Measurements from ENCODE around the gene RAD51B. TPM values are rescaled to one million over a fixed set of nuclear protein-coding genes. Genes with fewer than 3 reads are reported as not detected.

RAD51B gene
- total RNA-seq, 1 donor from 2014 or later: 3.2 TPM

DNA sequence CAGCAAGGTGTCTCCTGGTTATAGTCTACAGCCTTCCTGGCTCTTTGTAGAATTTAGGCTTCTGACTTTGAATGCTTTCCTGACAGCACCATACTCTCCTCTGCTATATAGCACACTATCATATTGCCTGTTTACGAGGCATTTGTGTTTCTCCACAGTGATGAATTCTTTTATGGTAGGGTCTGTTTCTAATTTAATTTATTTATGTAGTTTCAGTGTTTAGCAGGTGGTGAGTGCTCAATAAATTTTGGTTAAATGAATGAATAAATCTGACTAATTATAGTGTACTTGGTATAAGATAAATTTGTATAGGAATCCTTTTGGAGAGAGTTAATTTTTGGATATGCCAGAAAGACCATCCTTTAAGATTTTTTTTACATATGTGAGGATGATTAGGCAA, 115.3 kb downstream of the RAD51B start:
- intact Hi-C loops (cut with micrococcal nuclease): loop anchor here (10.0 kb wide), 1 partner anchor 880 kb away; no protein-coding TSS in a partner anchor
- no peak for ATAC-seq

DNA sequence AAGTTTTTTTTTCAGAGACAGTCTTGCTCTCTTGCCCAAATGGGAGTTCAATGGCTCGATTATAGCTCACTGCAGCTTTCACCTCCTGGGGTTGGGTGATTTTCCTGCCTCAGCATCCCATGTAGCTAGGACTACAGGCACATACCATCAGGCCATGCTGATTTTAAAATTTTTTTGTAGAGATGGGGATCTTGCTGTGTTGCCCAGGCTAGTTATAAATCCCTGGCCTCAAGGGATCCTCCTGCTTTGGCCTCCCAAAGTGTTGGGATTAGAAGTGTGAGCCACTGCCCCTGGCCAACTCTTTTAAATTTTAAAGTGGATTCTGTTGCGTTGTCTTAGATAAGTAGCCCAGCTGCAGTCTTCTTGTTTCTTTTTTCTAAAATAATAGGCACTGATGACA, 115.8 kb downstream of the RAD51B start:
- intact Hi-C loops (cut with micrococcal nuclease): loop anchor here (10.0 kb wide), 1 partner anchor 879 kb away; no protein-coding TSS in a partner anchor
- no peak for DNase-seq
- ATAC-seq: no peak

More for the DNA sequence above, 115.3 kb downstream of the RAD51B start:
- DNase-seq: no peak

DNA sequence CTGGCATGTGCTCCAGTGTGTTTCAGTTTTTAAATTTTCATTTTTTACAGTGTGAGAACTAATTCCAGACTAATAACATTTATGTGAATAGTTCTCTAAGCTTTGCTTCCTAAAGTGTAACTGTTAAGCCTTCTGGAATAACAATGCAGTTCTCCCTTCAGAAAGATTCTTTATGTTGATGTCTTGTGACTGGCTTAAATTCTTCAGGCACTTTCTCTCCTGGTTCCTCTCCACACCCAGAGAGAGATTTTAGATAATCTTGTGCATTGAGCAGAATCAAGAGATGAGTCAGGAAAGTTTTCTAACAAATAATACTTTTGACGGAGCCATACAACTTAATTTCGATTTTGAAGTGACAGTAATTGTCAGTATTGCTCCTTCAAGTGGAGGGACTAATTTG, 118.5 kb downstream of the RAD51B start:
- DNase-seq: no peak
- ATAC-seq: no peak
- intact Hi-C loops (cut with micrococcal nuclease): loop anchor here (10.0 kb wide), 1 partner anchor 877 kb away; no protein-coding TSS in a partner anchor

DNA sequence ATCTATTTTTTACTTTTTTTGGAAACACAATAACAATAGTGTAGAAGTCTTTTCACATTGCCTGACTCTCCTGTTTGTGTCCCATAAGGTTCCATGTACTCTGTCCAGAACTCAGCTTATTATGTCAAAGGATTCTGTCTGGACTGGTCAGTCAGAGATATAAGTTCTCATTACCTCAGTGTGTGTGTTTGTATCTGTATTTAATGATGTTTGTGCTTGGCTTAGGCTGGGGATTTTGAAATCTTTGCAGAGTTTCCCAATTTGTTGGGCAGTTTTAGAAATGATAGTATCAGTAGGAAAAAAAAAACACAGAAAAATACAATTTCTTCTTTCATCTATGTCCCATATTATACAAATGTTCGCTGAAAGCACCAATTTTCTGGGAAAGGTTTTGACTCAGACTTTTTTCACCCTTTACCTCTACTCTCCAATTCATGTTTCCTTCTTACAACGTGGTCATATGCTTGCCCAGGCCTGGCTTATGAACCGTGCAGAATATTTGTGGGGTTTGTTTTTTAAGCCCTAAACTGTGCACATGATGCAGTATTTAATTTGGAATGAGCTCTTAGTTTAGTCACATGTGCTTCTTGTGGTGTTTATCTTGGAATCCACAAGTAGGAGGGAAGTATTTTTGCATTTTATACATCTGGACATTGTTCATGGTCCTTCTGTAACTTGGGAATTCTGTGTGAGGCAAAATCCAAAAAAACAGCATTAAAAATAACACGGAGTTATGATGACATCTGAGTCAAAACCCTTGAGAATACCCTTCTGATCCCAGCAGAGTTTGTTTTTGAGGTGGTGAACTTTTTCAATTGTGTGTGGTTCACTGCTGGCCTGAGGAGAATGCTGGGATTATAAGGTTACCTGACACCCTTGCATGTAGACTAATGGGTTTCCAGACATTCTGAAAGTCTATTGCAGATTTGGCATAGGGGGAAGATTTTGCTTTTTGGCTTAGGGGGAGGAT, 121.2 kb downstream of the RAD51B start:
- no peak for DNase-seq
- ATAC-seq: peak; percentile 78
- intact Hi-C loops (cut with micrococcal nuclease): loop anchor here (5.0 to 10.0 kb wide), 2 partner anchors 307 to 584 kb away; no protein-coding TSS in a partner anchor

DNA sequence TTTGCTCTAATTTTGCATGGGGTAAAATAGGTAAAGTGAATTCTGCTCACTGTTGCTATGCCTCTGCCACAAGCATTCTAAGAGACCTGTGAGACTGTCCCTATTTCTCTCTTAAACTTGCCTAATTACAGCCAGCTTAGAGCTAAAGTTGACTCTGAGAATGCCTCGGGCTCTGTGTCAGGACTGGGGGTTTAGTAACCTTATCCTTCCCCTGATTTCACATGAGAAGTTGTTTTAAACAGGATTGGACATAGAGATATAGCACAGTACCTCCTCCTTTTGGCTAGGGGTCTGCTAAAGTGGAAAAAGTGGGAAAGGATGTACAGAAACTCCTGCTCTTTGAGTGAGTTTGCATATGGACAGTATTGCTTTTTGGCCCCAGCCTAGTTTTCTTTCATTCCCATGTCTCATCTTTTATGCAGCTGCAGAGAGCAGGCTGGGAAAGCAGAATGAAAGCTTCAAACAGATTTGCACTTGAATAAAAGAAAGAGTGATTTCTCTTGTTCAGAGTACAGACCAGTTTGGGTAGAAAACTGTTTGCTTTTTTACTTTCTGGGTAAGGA, 122.0 kb downstream of the RAD51B start:
- DNase-seq: no peak
- intact Hi-C loops (cut with micrococcal nuclease): loop anchor here (5.0 to 10.0 kb wide), 2 partner anchors 306 to 583 kb away; no protein-coding TSS in a partner anchor
- ATAC-seq: peak; percentile 30

DNA sequence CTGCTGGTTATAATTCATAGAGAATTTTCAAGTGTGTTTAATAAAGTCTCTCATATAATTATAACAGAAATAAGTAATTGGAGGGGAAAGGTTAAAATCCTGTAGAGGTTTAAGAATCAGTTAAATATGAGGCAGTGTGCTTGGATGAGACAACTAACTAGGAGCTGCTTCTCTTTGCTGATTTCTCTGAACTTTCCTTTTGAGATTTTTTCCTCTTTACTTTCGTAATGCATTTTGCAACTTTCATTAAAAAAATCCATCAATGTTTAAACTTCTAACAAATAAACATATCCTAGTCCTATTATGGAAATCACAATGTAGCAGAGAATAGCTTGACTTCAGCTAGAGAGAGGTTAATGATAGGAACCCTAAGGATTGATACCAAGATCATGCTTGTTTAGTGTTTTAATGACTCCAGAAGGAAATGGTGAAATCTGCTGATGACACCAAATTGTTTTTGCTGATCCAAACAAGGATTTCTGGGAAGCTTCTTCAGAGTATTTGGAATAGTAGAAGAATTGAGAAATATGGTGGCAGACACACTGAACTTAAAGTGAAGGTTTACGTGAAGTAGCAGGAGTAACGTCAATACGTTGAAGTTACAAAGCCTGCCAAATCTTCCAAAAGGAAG, 122.6 kb downstream of the RAD51B start:
- DNase-seq: no peak
- intact Hi-C loops (cut with micrococcal nuclease): loop anchor here (5.0 to 10.0 kb wide), 2 partner anchors 305 to 583 kb away; no protein-coding TSS in a partner anchor
- no peak for ATAC-seq

DNA sequence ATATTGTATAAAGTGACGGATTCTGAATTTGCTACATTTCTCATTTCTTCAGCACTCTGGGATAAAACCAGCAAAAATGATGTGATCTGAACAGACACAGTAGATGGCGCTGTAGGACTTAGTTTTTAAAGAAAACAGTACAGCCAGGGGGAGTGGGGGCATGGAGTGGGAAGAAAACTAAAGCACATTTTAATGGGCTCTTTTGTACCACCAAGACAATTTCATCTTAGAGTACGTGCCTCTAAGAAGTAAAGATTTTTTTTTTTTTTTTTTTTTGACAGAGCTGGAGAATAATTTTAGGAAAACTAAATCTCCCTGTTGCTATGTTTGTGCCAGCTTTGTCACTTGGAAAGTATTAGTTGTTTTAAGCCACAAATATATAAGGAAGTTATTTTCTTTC, 124.4 kb downstream of the RAD51B start:
- DNase-seq: no peak
- intact Hi-C loops (cut with micrococcal nuclease): loop anchor here (5.0 to 10.0 kb wide), 2 partner anchors 303 to 581 kb away; no protein-coding TSS in a partner anchor
- peak; percentile 52 for ATAC-seq

DNA sequence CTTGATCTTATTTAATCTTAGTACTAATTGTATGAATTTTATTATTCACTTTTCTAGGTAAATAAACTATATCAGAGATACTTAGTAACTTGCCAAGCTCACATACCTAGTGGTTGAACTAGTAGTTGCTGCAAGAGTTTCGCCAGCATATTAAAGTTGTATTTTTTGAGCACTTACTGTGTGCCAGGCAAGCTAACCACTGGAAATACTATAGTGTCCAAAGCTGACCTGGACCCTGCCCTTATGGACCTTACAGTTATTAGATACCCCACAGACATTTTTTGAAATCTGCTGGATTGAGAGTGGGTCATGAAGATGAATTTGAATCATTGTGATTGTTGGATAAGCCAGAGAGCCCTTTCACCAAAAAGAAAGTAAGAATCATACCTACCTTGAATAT, 125.0 kb downstream of the RAD51B start:
- DNase-seq (no peak), ATAC-seq (no peak)
- intact Hi-C loops (cut with micrococcal nuclease): loop anchor here (5.0 to 10.0 kb wide), 2 partner anchors 303 to 580 kb away; no protein-coding TSS in a partner anchor

DNA sequence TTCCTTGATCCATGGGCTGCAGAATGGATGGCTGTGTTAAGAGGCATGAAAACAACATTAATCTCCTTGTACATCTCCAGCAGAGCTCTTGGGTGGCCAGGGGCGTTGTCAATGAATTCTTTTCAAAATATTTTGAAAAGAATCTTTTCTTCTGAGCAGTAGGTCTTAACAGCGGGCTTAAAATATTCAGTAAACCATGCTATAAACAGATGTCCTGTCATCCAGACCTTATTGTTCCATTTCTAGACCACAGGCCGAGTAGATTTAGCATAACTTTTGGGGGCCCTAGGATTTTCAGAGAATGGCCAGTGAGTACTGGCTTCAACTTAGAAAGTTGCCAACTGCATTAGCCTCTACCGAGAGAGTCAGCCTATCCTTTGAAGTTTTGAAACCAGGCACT, 130.2 kb downstream of the RAD51B start:
- no peak for DNase-seq
- ATAC-seq: no peak
- intact Hi-C loops (cut with micrococcal nuclease): loop anchor here (10.0 kb wide), 1 partner anchor 575 kb away; no protein-coding TSS in a partner anchor

DNA sequence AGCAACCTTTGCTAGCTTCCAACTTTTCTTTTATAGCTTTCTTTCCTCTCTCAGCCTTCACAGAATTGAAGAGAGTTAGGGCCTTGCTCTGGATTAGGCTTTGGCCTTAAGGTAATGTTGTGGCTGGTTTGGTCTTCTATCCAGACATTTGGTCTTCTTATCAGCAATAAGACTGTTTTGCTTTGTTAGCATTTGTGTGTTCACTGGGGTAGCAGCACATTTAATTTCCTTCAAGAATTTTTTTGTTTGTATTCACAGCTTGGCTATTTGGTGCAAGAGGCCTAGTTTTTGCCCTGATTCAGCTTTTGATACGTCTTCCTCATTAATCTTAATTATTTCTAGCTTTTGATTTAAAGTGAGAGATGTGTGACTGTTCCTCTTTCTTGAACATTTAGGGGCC, 130.8 kb downstream of the RAD51B start:
- ATAC-seq (no peak), DNase-seq (no peak)
- intact Hi-C loops (cut with micrococcal nuclease): no loop called here

DNA sequence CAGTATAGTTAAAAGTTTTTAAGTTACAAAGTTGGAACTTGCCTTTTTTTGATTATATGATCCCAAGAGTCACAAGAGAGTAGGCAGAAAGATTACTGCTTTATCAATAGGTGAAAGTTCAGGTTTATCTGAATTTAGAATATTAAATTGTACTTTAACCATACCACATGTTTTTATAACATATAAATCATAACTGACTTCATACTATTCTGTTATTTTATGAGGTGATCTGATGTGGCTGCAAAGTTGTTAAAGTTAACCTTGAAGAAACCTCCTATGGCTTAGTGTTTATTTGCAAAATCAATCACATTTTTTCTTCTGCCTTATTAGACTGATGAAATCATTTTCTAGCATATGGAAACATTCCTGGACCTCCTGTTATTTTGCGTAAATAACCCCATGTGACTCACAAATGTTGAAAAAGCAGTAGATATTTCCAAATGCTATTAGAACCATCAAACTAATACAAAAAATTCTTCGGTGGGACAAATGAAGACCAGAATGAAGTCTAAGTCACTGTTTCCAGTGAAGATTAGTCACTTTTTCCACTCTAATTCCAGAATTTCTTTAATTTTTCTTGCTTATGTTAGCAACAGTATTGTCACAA, 132.1 kb downstream of the RAD51B start:
- ATAC-seq: no peak
- intact Hi-C loops (cut with micrococcal nuclease): no loop called here
- DNase-seq: no peak

DNA sequence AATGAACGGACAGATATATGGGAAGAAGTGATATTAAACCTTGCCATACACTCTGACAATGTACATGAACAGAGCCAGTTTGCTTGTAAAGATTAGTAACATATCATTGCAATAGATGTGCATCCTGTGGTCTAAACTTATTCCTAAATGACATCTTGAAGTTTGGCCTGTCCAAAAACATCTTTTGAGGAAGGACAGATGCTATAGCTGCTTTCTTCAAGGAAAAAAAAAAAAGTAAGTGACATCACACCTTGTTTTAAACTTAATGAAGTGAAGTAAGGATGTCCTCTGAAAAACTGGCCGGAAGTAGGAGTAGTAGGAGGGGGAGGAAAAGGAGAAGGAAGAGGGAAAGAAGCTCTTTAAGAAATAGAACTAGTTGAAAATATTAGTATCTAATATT, 132.8 kb downstream of the RAD51B start:
- ATAC-seq (no peak), DNase-seq (no peak)
- intact Hi-C loops (cut with micrococcal nuclease): no loop called here

DNA sequence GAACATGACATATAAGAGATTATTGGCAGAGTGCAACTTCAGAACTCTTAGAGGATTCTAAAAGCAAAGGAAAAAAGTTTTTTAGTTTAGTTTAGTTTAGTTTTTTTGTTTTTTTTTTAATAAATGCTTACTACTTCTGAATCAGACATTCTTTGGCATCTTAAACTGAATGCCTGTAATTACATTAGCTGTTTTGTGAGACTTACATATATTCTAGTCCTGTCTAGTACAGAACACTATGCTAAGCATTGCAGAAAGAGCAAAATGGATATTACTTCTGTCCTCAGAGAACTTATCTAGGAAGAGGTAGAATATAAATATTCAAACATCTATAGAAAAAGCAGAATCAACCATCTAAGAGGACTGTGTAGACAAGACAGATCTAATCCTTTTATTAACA, 133.2 kb downstream of the RAD51B start:
- ATAC-seq (no peak), DNase-seq (no peak)
- intact Hi-C loops (cut with micrococcal nuclease): no loop called here

DNA sequence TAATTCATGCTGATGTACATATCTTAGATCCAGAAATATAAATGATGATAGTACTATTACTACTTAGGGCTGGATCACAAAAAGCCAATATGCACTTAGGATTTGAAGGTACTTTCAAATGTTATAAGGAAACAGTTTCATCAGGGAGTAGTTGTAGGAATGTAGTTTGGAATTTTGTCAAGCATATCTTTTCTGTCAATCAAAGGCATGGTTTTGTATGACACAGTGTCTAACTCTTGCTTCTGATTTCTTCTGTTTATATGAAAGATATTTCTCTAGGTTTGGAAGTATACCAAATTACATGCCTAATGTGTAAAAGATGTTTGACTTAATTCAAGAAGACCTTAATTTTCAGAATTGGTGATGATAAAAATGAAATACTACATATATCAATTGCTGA, 135.7 kb downstream of the RAD51B start:
- intact Hi-C loops (cut with micrococcal nuclease): no loop called here
- no peak for DNase-seq
- no peak for ATAC-seq

DNA sequence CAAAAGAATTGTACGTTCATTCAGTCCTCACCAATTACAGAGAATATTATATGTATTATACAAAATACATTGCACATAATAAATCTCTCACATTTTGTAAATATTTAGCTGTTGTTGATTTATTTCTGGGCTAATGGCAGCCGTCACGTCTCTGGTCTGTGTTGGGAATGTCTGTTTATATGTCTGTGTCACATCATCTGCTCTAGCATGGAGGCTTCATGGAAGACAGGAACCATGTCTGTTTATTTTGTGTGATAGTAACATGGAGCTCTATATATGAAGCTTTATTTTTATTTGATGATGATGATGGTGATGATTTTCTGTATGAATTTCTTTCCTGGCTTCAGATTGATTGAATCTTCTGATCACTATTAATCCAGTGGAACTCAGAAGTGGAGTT, 138.4 kb downstream of the RAD51B start:
- intact Hi-C loops (cut with micrococcal nuclease): no loop called here
- DNase-seq: no peak

DNA sequence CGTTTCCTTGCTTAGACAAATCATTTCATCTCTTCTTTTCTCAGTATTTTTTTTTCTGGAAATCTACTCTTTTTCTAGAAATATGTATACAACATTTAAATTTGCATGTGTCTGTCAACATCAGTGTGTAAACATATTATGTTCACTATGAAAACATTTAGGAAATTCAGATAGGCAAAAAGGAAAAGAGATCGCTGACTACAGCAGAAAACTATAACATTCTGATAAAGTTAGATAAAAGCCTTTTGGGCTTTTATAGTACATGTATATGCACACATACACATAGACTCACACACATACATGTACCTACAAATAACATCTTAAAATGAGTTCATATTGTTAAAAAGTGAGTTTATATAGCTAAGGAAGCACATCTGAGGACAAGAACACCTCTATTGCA, 142.1 kb downstream of the RAD51B start:
- ATAC-seq (no peak), DNase-seq (no peak)
- intact Hi-C loops (cut with micrococcal nuclease): no loop called here

More for the DNA sequence above, 138.4 kb downstream of the RAD51B start:
- no peak for ATAC-seq

DNA sequence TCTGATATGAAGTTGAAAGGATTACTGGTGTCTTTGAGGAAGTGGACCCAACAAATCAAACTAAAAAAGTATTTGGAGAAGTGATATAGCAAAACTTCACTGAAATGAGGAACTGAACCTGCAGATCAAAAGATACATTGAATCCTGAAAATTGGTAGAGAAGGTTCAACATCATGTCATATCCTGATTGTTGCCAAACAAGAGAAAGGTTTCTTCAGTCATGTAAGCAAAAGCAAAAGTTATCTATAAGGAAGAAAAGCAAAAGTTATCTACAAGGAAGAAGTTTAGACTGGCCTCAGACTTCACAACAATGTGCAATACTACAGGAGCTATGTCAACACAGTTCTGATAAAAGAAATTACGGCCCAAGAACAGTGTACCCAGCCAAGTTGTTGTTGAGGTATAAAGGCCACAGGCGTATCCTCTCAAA, 142.7 kb downstream of the RAD51B start:
- ATAC-seq (peak; percentile 45), DNase-seq (no peak)
- intact Hi-C loops (cut with micrococcal nuclease): no loop called here

DNA sequence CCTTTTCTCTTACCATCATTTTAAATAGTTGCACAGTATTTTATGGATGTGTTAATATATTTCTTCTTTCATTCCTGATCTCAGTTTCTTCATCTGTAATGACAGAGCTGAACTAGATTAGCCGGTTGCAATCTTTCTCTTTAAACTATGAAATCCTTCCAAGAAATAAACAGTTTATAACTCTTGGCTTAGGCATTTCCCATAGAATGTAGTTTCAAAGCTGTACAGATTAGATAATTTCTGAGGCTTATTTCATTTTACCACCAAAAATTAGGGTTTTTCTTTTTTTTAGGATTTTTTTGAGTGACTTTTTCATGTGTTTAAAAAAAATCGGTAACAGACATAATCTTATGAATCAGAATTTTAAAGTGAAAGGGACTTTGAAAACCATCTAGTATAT, 144.0 kb downstream of the RAD51B start:
- ATAC-seq: no peak
- intact Hi-C loops (cut with micrococcal nuclease): no loop called here
- DNase-seq: no peak

Measured in left ventricle myocardium superior (tissue), 1 donor.